Activated CD4-positive, CD25-positive, alpha-beta regulatory T cell treated with anti-CD3 and anti-CD28 coated beads, Interleukin-2, amount 50 U/mL, for 16 hours (primary cell): ENCODE measurements around the gene KCNJ2.

Source experiments
- DNase-seq: peaks from one replicate; pipeline ENCODE4 v3.0.0-alpha.2; 2020; ENCODE audit warnings: low read depth, low spot score

KCNJ2 gene

GRCh38 chr17:70159980-70160379, 9.4 kb upstream of the KCNJ2 start:
- no peak for DNase-seq

GRCh38 chr17:70161519-70161918, 7.8 kb upstream of the KCNJ2 start:
- no peak for DNase-seq

GRCh38 chr17:70165383-70165782, 3.9 kb upstream of the KCNJ2 start:
- DNase-seq, result no peak

DNA sequence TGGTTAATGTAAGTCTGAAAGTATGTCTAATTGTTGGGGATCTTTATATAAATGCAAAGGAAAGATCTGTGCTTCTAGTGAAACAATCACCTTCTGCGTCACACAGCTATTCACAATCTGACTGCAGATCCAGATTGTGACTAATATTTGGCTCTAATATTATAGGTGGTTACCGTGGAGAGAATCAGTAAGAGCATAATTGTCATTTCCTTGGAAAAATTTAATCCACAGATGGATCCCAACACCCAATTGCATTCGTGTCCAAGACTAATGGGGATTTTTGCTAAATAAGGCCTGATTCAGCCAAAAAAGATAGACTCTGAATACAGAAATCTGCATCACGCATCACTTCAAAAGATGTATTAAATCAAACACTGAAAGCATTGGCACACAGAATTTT, 2.7 kb upstream of the KCNJ2 start:
- no peak for DNase-seq

DNA sequence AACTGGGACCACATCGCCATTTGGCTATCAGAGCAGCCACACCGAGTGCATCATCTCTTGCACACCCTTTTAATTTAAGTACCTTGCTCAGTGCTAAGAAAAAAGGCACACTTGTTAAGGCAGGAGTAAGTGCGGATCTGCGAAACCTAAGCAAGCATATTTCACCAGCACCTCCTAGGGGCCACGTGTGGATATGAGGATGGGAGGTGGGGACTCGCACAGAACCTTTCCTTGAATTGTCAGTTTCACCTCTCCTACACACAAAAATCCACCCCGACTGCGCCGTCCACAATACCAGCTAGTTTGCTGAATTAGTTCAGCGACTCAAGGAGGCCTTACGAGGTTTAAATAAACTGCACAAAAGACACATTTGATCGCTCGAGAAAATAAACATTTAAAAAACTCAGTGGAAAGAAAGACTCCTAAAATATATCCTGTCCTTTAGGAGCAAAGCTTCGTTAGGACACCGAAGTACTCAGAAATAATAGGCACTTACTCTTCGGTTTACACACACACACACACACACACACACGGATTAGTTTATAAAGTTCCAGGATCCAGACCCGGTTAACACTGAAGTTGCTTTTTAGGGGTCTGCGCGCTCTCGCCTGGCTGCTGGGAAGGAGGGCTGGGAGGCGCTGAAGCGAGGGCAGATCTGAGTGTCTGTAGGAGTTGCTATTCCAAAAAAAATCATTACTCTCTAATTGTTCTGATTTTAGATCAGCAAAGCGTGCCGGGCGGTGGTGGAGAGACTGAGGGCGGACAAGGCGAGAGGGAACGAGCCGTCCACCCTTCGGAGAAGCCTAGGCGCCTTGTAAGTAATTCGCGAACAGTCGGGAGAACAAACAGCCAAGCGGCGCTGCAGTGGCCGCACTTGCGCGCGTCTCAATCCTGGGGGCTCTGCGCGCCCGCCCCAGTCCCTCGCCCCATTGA, 1.0 kb upstream of the KCNJ2 start:
- no peak for DNase-seq

GRCh38 chr17:70169709-70170597, 621 bp downstream of the KCNJ2 start:
- no peak for DNase-seq

- no peak for DNase-seq
These were observed 1.8 kb downstream of the KCNJ2 start for GRCh38 chr17:70171159-70171558.

GRCh38 chr17:70172449-70172848, 3.1 kb downstream of the KCNJ2 start:
- DNase-seq, result no peak

DNA sequence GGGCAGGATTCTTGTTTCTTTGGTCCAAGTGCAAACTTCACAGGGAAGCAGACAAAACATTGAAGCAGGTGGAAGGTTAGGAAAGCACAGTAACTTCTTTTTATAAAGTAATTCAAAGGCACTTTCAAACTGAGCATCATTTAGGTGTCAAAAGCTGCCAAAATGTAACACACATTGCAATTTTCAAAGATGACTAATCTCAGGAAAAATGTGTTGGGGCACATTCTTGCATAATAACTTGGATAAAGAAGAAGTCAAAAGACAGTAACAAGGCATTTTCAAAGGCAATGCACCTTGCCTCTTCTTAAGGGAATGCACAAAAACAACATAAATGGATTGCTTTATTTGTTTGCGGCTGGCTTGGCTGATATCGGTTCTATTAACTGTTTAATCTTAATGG, 3.6 kb downstream of the KCNJ2 start:
- no peak for DNase-seq

GRCh38 chr17:70173681-70174080, 4.3 kb downstream of the KCNJ2 start:
- no peak for DNase-seq

DNA sequence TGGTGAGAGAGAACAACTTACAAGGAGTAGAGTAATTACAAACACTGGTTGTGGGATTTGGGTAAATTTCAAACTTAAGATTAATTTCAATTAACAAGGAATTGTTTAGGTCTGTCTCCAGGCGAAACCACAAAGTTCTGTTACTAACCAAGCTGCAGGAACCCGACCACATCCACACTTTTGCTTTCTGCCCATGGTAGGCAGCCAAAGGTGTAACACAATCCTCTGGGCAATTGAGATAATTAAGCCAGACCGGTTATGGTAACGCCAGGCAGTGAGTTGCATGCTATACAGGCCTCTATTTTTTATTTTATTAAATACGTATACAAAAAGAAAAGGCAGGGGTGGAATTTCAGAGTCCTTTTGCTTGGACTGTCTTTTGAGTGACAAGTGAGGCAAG, 12.0 kb downstream of the KCNJ2 start:
- DNase-seq, result no peak

- DNase-seq, result no peak
These were observed 12.5 kb downstream of the KCNJ2 start for GRCh38 chr17:70181866-70182265.

- no peak for DNase-seq
These were observed 14.2 kb downstream of the KCNJ2 start for GRCh38 chr17:70183508-70183907.

- DNase-seq, result no peak
These were observed 14.9 kb downstream of the KCNJ2 start for GRCh38 chr17:70184207-70184606.

- DNase-seq, result no peak
These were observed 15.4 kb downstream of the KCNJ2 start for GRCh38 chr17:70184770-70185169.

GRCh38 chr17:70185285-70185684, 16.0 kb downstream of the KCNJ2 start:
- no peak for DNase-seq

DNA sequence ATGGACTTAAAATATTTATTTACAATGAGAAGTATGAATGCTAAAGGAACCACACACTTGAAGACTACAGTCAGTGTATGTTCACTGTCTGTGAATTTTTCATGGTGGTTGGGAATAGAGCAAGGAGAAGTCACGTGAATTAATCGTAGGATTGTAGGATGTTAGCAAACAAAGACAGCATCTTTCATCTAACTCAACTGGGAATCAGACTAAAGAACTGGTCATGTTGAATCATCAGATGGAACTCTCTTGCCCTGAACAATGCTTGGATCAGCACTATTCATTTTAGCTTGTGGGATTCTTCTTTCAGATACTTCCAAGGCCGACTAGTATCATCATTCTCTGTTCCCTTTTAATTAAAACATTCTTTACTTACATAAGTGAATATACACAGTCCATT, 18.1 kb downstream of the KCNJ2 start:
- no peak for DNase-seq

- no peak for DNase-seq
These were observed 21.9 kb downstream of the KCNJ2 start for GRCh38 chr17:70190959-70191805.

DNA sequence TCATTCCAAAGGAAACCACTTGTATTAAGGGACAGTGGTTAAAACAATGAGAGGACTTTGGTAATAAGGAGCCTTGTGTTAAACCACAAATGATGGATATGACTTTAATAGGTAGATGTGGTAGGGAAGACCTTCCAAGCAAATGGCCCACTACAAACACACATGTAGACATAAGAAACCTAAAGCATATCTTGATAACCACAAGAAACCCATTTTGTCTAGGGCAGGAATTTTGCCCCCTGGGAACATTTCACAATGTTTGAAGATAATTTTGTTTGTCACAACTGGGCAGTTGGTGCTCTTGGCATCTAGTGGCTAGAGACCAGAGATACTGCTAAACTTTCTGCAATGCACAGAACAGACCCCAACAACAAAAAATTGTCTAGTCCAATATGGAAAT, 25.8 kb downstream of the KCNJ2 start:
- DNase-seq, result no peak

DNA sequence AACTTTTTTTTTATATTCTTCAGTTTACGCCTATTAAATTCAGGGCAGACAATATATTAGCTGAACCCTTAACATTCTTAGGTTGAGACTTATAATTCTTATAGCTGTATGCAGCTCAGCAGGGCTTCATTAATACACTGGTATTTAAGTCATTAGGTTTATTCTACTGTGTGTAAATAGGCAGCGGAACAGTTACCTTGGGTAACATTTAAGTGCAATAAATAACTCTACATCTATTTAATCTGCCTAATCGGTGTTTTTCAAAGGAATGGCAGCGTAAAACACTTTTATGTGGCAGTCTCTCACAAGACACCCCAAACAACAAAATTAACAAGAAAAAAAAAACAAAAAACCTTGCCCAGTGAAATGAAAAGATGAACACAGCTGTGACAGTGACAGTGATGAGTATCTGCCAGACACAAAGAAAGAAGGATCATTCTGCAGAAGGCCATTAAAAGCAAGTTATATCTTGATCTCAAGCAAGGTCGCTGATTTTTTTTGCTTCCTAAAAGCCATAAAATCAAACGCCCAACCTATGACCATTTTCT, 32.6 kb downstream of the KCNJ2 start:
- DNase-seq, result no peak

- DNase-seq, result no peak
These were observed 33.5 kb downstream of the KCNJ2 start for GRCh38 chr17:70202840-70203239.
